ENCODE data around the gene OLA1.

The OLA1 gene

GRCh38 chr2:174025271-174026121 is 222.8 kb downstream of the OLA1 start:
- TF ChIP-seq, protein P1, sequence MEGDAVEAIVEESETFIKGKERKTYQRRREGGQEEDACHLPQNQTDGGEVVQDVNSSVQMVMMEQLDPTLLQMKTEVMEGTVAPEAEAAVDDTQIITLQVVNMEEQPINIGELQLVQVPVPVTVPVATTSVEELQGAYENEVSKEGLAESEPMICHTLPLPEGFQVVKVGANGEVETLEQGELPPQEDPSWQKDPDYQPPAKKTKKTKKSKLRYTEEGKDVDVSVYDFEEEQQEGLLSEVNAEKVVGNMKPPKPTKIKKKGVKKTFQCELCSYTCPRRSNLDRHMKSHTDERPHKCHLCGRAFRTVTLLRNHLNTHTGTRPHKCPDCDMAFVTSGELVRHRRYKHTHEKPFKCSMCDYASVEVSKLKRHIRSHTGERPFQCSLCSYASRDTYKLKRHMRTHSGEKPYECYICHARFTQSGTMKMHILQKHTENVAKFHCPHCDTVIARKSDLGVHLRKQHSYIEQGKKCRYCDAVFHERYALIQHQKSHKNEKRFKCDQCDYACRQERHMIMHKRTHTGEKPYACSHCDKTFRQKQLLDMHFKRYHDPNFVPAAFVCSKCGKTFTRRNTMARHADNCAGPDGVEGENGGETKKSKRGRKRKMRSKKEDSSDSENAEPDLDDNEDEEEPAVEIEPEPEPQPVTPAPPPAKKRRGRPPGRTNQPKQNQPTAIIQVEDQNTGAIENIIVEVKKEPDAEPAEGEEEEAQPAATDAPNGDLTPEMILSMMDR (conservative IDR thresholded peaks at IDR 0.05), result no peak
- peak overlapping the region; percentile 21; the same call in 1 of the 2 replicates for H3K27ac ChIP-seq

GRCh38 chr2:174024524-174025270 is 223.6 kb downstream of the OLA1 start:
- TF ChIP-seq, protein P1 (conservative IDR thresholded peaks at IDR 0.05), result no peak
- H3K27ac ChIP-seq, result peak overlapping the region; percentile 21; the same call in 1 of the 2 replicates

GRCh38 chr2:174023591-174024523 is 224.5 kb downstream of the OLA1 start:
- peak overlapping the region; percentile 21; the same call in 1 of the 2 replicates for H3K27ac ChIP-seq
- TF ChIP-seq, protein P1 (conservative IDR thresholded peaks at IDR 0.05), result no peak
